ENCODE data around the gene ELMO2.

The ELMO2 gene

DNA sequence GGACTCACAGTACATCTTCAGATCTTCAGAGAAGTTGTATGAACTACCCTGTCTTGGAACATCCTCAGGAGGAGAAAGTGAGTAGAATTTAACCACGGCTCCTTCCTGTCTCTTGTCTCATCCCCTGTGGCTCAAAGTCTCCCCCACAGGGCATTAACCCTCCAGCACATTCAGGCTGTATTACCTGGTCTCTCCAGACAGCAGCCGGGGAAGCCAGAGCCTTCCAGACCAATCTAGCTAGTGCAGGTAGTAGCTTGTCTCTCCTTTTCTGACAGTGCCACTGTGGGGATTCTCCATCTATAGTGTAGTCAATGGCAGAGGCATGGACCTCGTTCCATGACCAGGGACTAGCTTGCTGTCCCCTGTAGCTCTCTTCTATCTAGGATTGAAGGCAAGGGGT is 16.9 kb upstream of the ELMO2 start:
- TF ChIP-seq CTCF (IDR thresholded peaks at IDR 0.05): no peak
- Mint-ChIP-seq H3K27me3 (ENCODE audit: low read depth, poor library complexity) (peaks cover 29% of the 10 kb centered on the region), H3K27ac (no peak overlapping the region), H3K9me3 (peaks cover 3% of the 10 kb centered on the region), H3K36me3 (ENCODE audit: low read depth) (no peaks in the 10 kb centered on the region), H3K4me3 (no peak overlapping the region), H3K4me1 (no peaks in the 10 kb centered on the region)
- no peak for DNase-seq

- peaks cover 6% of the 10 kb centered on the region for H3K9me3 Mint-ChIP-seq
- no peak for TF ChIP-seq CTCF (IDR thresholded peaks at IDR 0.05)
- H3K36me3 Mint-ChIP-seq (ENCODE audit: low read depth): no peaks in the 10 kb centered on the region
- H3K4me1 Mint-ChIP-seq: no peaks in the 10 kb centered on the region
- no peak for DNase-seq
- no peak overlapping the region for H3K27ac Mint-ChIP-seq
- peaks cover 13% of the 10 kb centered on the region for H3K27me3 Mint-ChIP-seq (ENCODE audit: low read depth, poor library complexity)
- no peak overlapping the region for H3K4me3 Mint-ChIP-seq
Observed at GRCh38 chr20:46420878-46421277, 14.5 kb upstream of the ELMO2 start.

DNA sequence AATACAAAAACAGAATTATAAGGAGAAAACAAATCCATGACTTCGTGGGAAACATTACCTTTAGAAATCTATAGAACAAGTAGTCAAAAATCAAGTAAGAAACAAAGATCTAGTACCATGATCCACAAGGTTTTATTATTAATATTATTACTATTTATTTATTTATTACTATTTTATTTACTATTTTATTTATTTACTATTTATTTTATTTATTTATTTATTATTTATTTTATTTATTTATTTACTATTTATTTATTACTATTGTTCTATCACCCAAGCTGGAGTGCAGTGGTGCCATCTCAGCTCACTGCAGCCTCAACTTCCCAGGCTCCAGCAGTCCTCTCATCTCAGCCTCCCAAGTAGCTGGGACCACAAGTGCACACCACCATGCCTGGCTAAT is 13.5 kb upstream of the ELMO2 start:
- Mint-ChIP-seq H3K27ac (no peak overlapping the region), H3K4me3 (no peak overlapping the region), H3K4me1 (no peaks in the 10 kb centered on the region), H3K27me3 (ENCODE audit: low read depth, poor library complexity) (peaks cover 16% of the 10 kb centered on the region), H3K36me3 (ENCODE audit: low read depth) (no peaks in the 10 kb centered on the region), H3K9me3 (peaks cover 6% of the 10 kb centered on the region)
- DNase-seq: no peak
- no peak for TF ChIP-seq CTCF (IDR thresholded peaks at IDR 0.05)

- no peaks in the 10 kb centered on the region for H3K36me3 Mint-ChIP-seq (ENCODE audit: low read depth)
- DNase-seq: no peak
- no peak overlapping the region for H3K27ac Mint-ChIP-seq
- no peak for TF ChIP-seq CTCF (IDR thresholded peaks at IDR 0.05)
- H3K4me3 Mint-ChIP-seq: no peak overlapping the region
- H3K27me3 Mint-ChIP-seq (ENCODE audit: low read depth, poor library complexity): peaks cover 18% of the 10 kb centered on the region
- peaks cover 6% of the 10 kb centered on the region for H3K9me3 Mint-ChIP-seq
- H3K4me1 Mint-ChIP-seq: peaks cover 5% of the 10 kb centered on the region
Observed at GRCh38 chr20:46416839-46417238, 10.4 kb upstream of the ELMO2 start.

DNA sequence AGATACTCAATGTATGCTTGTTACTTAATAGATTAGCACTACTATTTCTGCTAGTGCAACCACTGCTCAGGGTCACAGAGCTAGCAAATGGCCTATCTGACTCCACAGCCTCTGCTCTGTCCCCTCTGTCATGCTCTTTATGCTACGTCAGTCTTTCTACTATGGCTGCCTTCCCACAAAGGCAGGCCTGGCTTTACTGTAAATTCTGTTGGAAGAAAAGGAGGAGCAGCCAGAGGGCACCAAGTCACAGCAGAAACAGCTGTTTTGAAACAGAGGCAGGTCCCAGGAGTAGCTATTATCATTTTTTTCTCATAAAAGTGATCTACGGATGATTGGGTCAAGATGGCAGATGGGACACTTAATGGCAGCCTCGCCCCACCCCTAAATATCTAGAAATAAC is 10.0 kb upstream of the ELMO2 start:
- no peak for TF ChIP-seq CTCF (IDR thresholded peaks at IDR 0.05)
- Mint-ChIP-seq H3K9me3 (peaks cover 6% of the 10 kb centered on the region), H3K4me1 (peaks cover 5% of the 10 kb centered on the region), H3K27me3 (ENCODE audit: low read depth, poor library complexity) (peaks cover 18% of the 10 kb centered on the region), H3K4me3 (no peak overlapping the region), H3K36me3 (ENCODE audit: low read depth) (no peaks in the 10 kb centered on the region), H3K27ac (no peak overlapping the region)
- DNase-seq: no peak

DNA sequence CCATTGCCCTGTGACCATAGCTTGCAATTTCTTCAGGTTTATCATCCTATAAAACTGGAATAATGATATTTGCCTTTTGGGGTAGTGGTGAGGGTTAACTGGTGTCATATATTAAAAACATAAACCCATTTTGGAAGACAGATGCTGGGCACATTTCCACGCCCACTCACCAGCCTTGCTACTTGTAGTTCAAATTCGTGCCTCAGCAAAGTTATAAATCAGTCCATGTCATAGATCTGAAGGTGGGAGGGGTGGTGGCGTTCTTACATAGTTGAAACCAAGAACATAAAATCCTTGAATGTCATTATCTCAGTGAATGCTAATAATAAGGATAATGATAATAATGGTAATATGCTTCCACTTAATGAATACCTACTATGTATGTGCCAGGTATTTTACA is 9.4 kb upstream of the ELMO2 start:
- Mint-ChIP-seq H3K4me3 (no peak overlapping the region), H3K36me3 (ENCODE audit: low read depth) (no peaks in the 10 kb centered on the region), H3K9me3 (peaks cover 6% of the 10 kb centered on the region), H3K27me3 (ENCODE audit: low read depth, poor library complexity) (peaks cover 20% of the 10 kb centered on the region), H3K4me1 (peaks cover 5% of the 10 kb centered on the region), H3K27ac (no peak overlapping the region)
- no peak for TF ChIP-seq CTCF (IDR thresholded peaks at IDR 0.05)
- DNase-seq: no peak

Data from nephron progenitor cell (in vitro differentiated cells).